ENCODE results near the gene MRGPRF.

Gene MRGPRF

GRCh38 chr11:68976095-68976494 is 37.0 kb downstream of the MRGPRF start:
- POLR2A ChIA-PET, result no interaction called here
- H3K4me3 ChIP-seq (ENCODE audit: low read depth, low read length), result no peak overlapping the region
- TF ChIP-seq ZNF341 (tag by site-specific recombination; IDR thresholded peaks at IDR 0.05; ENCODE audit: low read depth) (no peak), ZNF280D (tag by site-specific recombination; IDR thresholded peaks at IDR 0.05) (no peak), ZNF658 (tag by site-specific recombination; IDR thresholded peaks at IDR 0.05) (no peak), ZNF112 (tag by site-specific recombination; IDR thresholded peaks at IDR 0.05) (no peak), SCRT1 (tag by site-specific recombination; IDR thresholded peaks at IDR 0.05; ENCODE audit: borderline replicate concordance) (no peak), KLF17 (tag by site-specific recombination; IDR thresholded peaks at IDR 0.05) (no peak), FEZF1 (tag by site-specific recombination; IDR thresholded peaks at IDR 0.05) (no peak), ZNF555 (tag by site-specific recombination; conservative IDR thresholded peaks at IDR 0.05) (no peak), KLF9 (tag by site-specific recombination; IDR thresholded peaks at IDR 0.05; ENCODE audit: low read depth) (no peak), ZNF501 (tag by site-specific recombination; IDR thresholded peaks at IDR 0.05) (no peak), REPIN1 (tag by site-specific recombination; IDR thresholded peaks at IDR 0.05; ENCODE audit: low read depth) (no peak), ZSCAN16 (tag by site-specific recombination; IDR thresholded peaks at IDR 0.05) (no peak), ZEB2 (tag by site-specific recombination; IDR thresholded peaks at IDR 0.05) (no peak), ZBTB10 (tag by site-specific recombination; IDR thresholded peaks at IDR 0.05) (no peak), ZNF600 (tag by site-specific recombination; IDR thresholded peaks at IDR 0.05) (no peak), SP3 (tag by site-specific recombination; IDR thresholded peaks at IDR 0.05) (no peak)
- TF ChIP-seq, protein P1, sequence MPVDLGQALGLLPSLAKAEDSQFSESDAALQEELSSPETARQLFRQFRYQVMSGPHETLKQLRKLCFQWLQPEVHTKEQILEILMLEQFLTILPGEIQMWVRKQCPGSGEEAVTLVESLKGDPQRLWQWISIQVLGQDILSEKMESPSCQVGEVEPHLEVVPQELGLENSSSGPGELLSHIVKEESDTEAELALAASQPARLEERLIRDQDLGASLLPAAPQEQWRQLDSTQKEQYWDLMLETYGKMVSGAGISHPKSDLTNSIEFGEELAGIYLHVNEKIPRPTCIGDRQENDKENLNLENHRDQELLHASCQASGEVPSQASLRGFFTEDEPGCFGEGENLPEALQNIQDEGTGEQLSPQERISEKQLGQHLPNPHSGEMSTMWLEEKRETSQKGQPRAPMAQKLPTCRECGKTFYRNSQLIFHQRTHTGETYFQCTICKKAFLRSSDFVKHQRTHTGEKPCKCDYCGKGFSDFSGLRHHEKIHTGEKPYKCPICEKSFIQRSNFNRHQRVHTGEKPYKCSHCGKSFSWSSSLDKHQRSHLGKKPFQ (tag by site-specific recombination; IDR thresholded peaks at IDR 0.05), result no peak
- TF ChIP-seq, protein P2, sequence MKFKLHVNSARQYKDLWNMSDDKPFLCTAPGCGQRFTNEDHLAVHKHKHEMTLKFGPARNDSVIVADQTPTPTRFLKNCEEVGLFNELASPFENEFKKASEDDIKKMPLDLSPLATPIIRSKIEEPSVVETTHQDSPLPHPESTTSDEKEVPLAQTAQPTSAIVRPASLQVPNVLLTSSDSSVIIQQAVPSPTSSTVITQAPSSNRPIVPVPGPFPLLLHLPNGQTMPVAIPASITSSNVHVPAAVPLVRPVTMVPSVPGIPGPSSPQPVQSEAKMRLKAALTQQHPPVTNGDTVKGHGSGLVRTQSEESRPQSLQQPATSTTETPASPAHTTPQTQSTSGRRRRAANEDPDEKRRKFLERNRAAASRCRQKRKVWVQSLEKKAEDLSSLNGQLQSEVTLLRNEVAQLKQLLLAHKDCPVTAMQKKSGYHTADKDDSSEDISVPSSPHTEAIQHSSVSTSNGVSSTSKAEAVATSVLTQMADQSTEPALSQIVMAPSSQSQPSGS (tag by site-specific recombination; IDR thresholded peaks at IDR 0.05; ENCODE audit: low read depth), result no peak
- TF ChIP-seq, protein P3, sequence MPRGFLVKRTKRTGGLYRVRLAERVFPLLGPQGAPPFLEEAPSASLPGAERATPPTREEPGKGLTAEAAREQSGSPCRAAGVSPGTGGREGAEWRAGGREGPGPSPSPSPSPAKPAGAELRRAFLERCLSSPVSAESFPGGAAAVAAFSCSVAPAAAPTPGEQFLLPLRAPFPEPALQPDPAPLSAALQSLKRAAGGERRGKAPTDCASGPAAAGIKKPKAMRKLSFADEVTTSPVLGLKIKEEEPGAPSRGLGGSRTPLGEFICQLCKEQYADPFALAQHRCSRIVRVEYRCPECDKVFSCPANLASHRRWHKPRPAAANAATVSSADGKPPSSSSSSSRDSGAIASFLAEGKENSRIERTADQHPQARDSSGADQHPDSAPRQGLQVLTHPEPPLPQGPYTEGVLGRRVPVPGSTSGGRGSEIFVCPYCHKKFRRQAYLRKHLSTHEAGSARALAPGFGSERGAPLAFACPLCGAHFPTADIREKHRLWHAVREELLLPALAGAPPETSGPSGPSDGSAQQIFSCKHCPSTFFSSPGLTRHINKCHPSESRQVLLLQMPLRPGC (tag by site-specific recombination; IDR thresholded peaks at IDR 0.05), result no peak
- CTCF ChIA-PET, result no interaction called here
- no peaks in the 10 kb centered on the region for H3K4me1 ChIP-seq (ENCODE audit: control insufficient read depth, insufficient read depth, low read length)
- no peak overlapping the region for H3K27ac ChIP-seq (ENCODE audit: extremely low read depth, low read depth, low read length)
- no peaks in the 10 kb centered on the region for H3K9me3 ChIP-seq (ENCODE audit: control insufficient read depth, insufficient read depth, low read depth, low read length)
- no peaks in the 10 kb centered on the region for H3K36me3 ChIP-seq (ENCODE audit: control insufficient read depth in 2 of 2, insufficient read depth in 1 of 2, low read length in 2 of 2)
